Smooth muscle cell (in vitro differentiated cells): ENCODE measurements around the gene ALK. TPM values are rescaled to one million over a fixed set of nuclear protein-coding genes. Genes with fewer than 3 reads are reported as not detected.

Experiments
- DNase-seq: peaks from one replicate; lab custom pipeline; 2025; ENCODE audit not compliant: unreplicated experiment; lab: John Stamatoyannopoulos, UW
- H2AFZ ChIP-seq: fragments of 200-600 bp; sonication (generic); 2 replicates; pipeline ENCODE4 v1.6.0; 2016; ENCODE audit warnings: antibody characterized with exemption, low read depth, mild to moderate bottlenecking
- H3F3A ChIP-seq: fragments of 200-600 bp; sonication (generic); 2 replicates; pipeline ENCODE4 v1.6.0; 2017; ENCODE audit warnings: antibody characterized with exemption, low read depth
- H3K27ac ChIP-seq: fragments of 200-600 bp; sonication (generic); 2 replicates; pipeline ENCODE4 v1.5.1; 2016; ENCODE audit warnings: low read depth, mild to moderate bottlenecking
- H3K27me3 ChIP-seq: fragments of 200-600 bp; sonication (generic); 2 replicates; pipeline ENCODE4 v1.6.1; 2016; ENCODE audit warnings: low read depth, mild to moderate bottlenecking
- H3K36me3 ChIP-seq: fragments of 200-600 bp; sonication (generic); 2 replicates; pipeline ENCODE4 v1.5.1; 2016; ENCODE audit warnings: low read depth
- H3K4me1 ChIP-seq: fragments of 200-600 bp; sonication (generic); 2 replicates; pipeline ENCODE4 v1.5.1; 2016; ENCODE audit warnings: low read depth
- H3K4me2 ChIP-seq: fragments of 200-600 bp; sonication (generic); 2 replicates; pipeline ENCODE4 v1.6.0; 2016; ENCODE audit warnings: mild to moderate bottlenecking
- H3K4me3 ChIP-seq: fragments of 200-600 bp; sonication (generic); 2 replicates; pipeline ENCODE4 v1.5.1; 2016; ENCODE audit warnings: mild to moderate bottlenecking
- H3K79me2 ChIP-seq: fragments of 200-600 bp; sonication (generic); 2 replicates; pipeline ENCODE4 v1.6.0; 2016; ENCODE audit warnings: low read depth, mild to moderate bottlenecking
- H3K9ac ChIP-seq: fragments of 200-600 bp; sonication (generic); 2 replicates; pipeline ENCODE4 v1.6.0; 2016; ENCODE audit warnings: low read depth
- H3K9me3 ChIP-seq: fragments of 200-600 bp; sonication (generic); replicated peaks from 2 replicates; pipeline ENCODE4 v1.5.1; 2016; ENCODE audit warnings: low read depth
- H4K20me1 ChIP-seq: fragments of 200-600 bp; sonication (generic); 2 replicates; pipeline ENCODE4 v1.6.0; 2016; ENCODE audit warnings: low read depth
- CTCF ChIP-seq: fragments of 200-600 bp; sonication (generic); IDR thresholded peaks from 2 replicates; pipeline ENCODE4 v1.5.1; 2017; ENCODE audit warnings: borderline replicate concordance, mild to moderate bottlenecking, antibody characterized with exemption; ENCODE audit not compliant: insufficient read depth, poor library complexity, severe bottlenecking
- WGBS: methylation state at CpG from one replicate; pipeline ENCODE4 v1.1.7; 2016; ENCODE audit warnings: low lambda C conversion rate; 5-methylcytosine and 5-hydroxymethylcytosine counted together
- polyA plus RNA-seq: library from polyadenylated mRNA; unstranded; fragments of >200 nt; fragmentation: Nextera tagmentation; extraction: Ambion mirVana; gene quantifications from 2 replicates; pipeline ENCODE4 v1.2.1, GENCODE V29; 2016
- total RNA-seq: library from RNA; depleted of rRNA; stranded (reverse); fragments of >200 nt; gene quantifications from 2 replicates; pipeline ENCODE4 v1.2.3, GENCODE V29; 2014

Gene ALK
- total and polyA plus RNA-seq, 2 experiments from 2014 or later: 0.13 to 0.19 TPM

GRCh38 chr2:29526587-29527586, 394.5 kb downstream of the ALK start:
- peaks cover 4% of the 10 kb centered on the region for H3K27me3 ChIP-seq
- H2AFZ ChIP-seq: no peak overlapping the region
- DNase-seq: no peak
- H3K4me1 ChIP-seq: no peaks in the 10 kb centered on the region
- peaks cover 9% of the 10 kb centered on the region for H3F3A ChIP-seq
- H4K20me1 ChIP-seq: no peaks in the 10 kb centered on the region
- no peak overlapping the region for H3K4me2 ChIP-seq
- H3K36me3 ChIP-seq: no peaks in the 10 kb centered on the region
- no peaks in the 10 kb centered on the region for H3K79me2 ChIP-seq
- no peak overlapping the region for H3K4me3 ChIP-seq
- no peaks in the 10 kb centered on the region for H3K9me3 ChIP-seq
- H3K27ac ChIP-seq: no peak overlapping the region
- no peak overlapping the region for H3K9ac ChIP-seq
- 96% methylated on average over 7 of the region's 7 CpGs for WGBS
- TF ChIP-seq CTCF: no peak

- no peaks in the 10 kb centered on the region for H3K36me3 ChIP-seq
- 74% methylated on average over 2 of the region's 2 CpGs for WGBS
- H2AFZ ChIP-seq: no peak overlapping the region
- H3F3A ChIP-seq: peaks cover 9% of the 10 kb centered on the region
- H3K4me1 ChIP-seq: no peaks in the 10 kb centered on the region
- no peak overlapping the region for H3K4me2 ChIP-seq
- no peaks in the 10 kb centered on the region for H3K9me3 ChIP-seq
- H3K27me3 ChIP-seq: peaks cover 5% of the 10 kb centered on the region
- H3K79me2 ChIP-seq: no peaks in the 10 kb centered on the region
- no peak for DNase-seq
- no peak overlapping the region for H3K4me3 ChIP-seq
- no peaks in the 10 kb centered on the region for H4K20me1 ChIP-seq
- no peak overlapping the region for H3K9ac ChIP-seq
- H3K27ac ChIP-seq: no peak overlapping the region
- no peak for TF ChIP-seq CTCF
Observed at GRCh38 chr2:29525921-29526320, 395.5 kb downstream of the ALK start.

GRCh38 chr2:29524652-29525051, 396.7 kb downstream of the ALK start:
- Histone ChIP-seq H3K27ac (no peak overlapping the region), H3K9me3 (no peaks in the 10 kb centered on the region), H3F3A (peaks cover 9% of the 10 kb centered on the region), H3K4me2 (no peak overlapping the region), H3K27me3 (peaks cover 5% of the 10 kb centered on the region), H4K20me1 (no peaks in the 10 kb centered on the region), H3K79me2 (no peaks in the 10 kb centered on the region), H3K36me3 (no peaks in the 10 kb centered on the region), H3K4me3 (no peak overlapping the region), H3K4me1 (no peaks in the 10 kb centered on the region), H2AFZ (no peak overlapping the region), H3K9ac (no peak overlapping the region)
- no peak for DNase-seq
- no peak for TF ChIP-seq CTCF
- 88% methylated on average over 1 of the region's 1 CpG for WGBS
